Breast epithelium (tissue), 3 donors: ENCODE data around the gene SNAPIN.

Experiments
- CTCF ChIP-seq, 3 donors: fragments of 450-650 bp; IDR thresholded peaks; one replicate each; pipeline ENCODE4 v1.5.1; 2016 to 2017; ENCODE audit warnings: antibody characterized with exemption in 3 of 3, mild to moderate bottlenecking in 3 of 3, moderate library complexity in 3 of 3
- POLR2A ChIP-seq: fragments of 450-650 bp; IDR thresholded peaks from one replicate; pipeline ENCODE4 v1.6.1; 2016; ENCODE audit warnings: antibody characterized with exemption, mild to moderate bottlenecking, moderate library complexity
- POLR2AphosphoS5 ChIP-seq, 3 donors: sonication (generic); formaldehyde crosslinking; IDR thresholded peaks; one replicate each; pipeline ENCODE4 v1.6.1; 2017; ENCODE audit warnings: antibody characterized with exemption in 3 of 3

GRCh38 chr1:153684892-153685291 lies 26.4 kb downstream of the SNAPIN start:
- TF ChIP-seq CTCF (IDR thresholded peaks at IDR 0.05) (no peak), POLR2A (no peak), POLR2AphosphoS5 (IDR thresholded peaks at IDR 0.05) (no peak)
